K562 (cell line): ENCODE data around the gene MIER2. TPM values are rescaled to one million over a fixed set of nuclear protein-coding genes. Genes with fewer than 3 reads are reported as not detected.

Experiments
- ATF2 ChIP-seq: sonication (generic); formaldehyde crosslinking; IDR thresholded peaks from 2 replicates; pipeline ENCODE4 v1.8.1; 2022; ENCODE audit warnings: missing genetic modification reagents
- CC2D1A ChIP-seq: fragments of 450-650 bp; IDR thresholded peaks from 2 replicates; pipeline ENCODE4 v1.6.1; 2017; ENCODE audit warnings: mild to moderate bottlenecking
- CHD4 ChIP-seq: fragments of 200-600 bp; sonication (generic); IDR thresholded peaks from 3 replicates; pipeline ENCODE4 v1.6.1; 2012; ENCODE audit warnings: low read depth, mild to moderate bottlenecking, mixed read lengths, low read length, inconsistent platforms; ENCODE audit not compliant: insufficient read depth, insufficient replicate concordance, poor library complexity, severe bottlenecking
- CTCFL ChIP-seq: IDR thresholded peaks from 2 replicates; pipeline ENCODE4 v1.6.1; 2011; ENCODE audit warnings: borderline replicate concordance, low read depth, mild to moderate bottlenecking, moderate library complexity, low read length; ENCODE audit not compliant: insufficient read depth, poor library complexity, severe bottlenecking
- FIP1L1 ChIP-seq: fragments of 200-400 bp; formaldehyde crosslinking; IDR thresholded peaks from 2 replicates; pipeline ENCODE4 v1.6.1; 2018; ENCODE audit warnings: mild to moderate bottlenecking, low read depth, low read length; ENCODE audit not compliant: poor library complexity, severe bottlenecking
- IRF2 ChIP-seq: sonication (generic); formaldehyde crosslinking; IDR thresholded peaks from 2 replicates; pipeline ENCODE4 v1.8.1; 2022; ENCODE audit warnings: mild to moderate bottlenecking, missing genetic modification reagents
- MYNN ChIP-seq, 2 experiments: sonication (generic); formaldehyde crosslinking in 1 of 2; IDR thresholded peaks; 2 replicates each; pipeline versions ENCODE4 v1.5.0 to v1.6.1; 2016 to 2020; ENCODE audit warnings: antibody characterized with exemption in 1 of 2, missing genetic modification reagents in 1 of 2
- RHOXF2B ChIP-seq: fragments of 250-450 bp; sonication (Bioruptor Pico); conservative IDR thresholded peaks from 2 replicates; pipeline ENCODE4 v1.5.1; 2021
- SNRNP70 ChIP-seq: fragments of 200-400 bp; formaldehyde crosslinking; optimal IDR thresholded peaks from 2 replicates; pipeline ENCODE3; 2017; ENCODE audit warnings: low read depth, low read length
- STAT5B ChIP-seq: fragments of 250-450 bp; sonication (Bioruptor Pico); IDR thresholded peaks from 2 replicates; pipeline ENCODE4 v1.8.0; 2021; ENCODE audit warnings: mild to moderate bottlenecking, inconsistent platforms
- YY1 ChIP-seq, 3 experiments: IDR thresholded peaks; 2 replicates each; pipeline ENCODE4 v1.6.1; 2011; ENCODE audit warnings: low read length in 2 of 3, mild to moderate bottlenecking in 2 of 3, moderate library complexity in 2 of 3, borderline replicate concordance in 1 of 3, control low read depth in 1 of 3, low read depth in 1 of 3; ENCODE audit not compliant: insufficient read depth in 3 of 3, insufficient replicate concordance in 2 of 3, control insufficient read depth in 1 of 3, insufficient read length in 1 of 3; ENCODE audit errors: extremely low read depth in 1 of 3
- ZNF280A ChIP-seq: fragments of 450-650 bp; IDR thresholded peaks from 2 replicates; pipeline ENCODE4 v1.6.1; 2018; ENCODE audit warnings: mild to moderate bottlenecking, low read depth; ENCODE audit not compliant: partially characterized antibody
- polyA plus RNA-seq, 8 experiments: library from polyadenylated mRNA; depleted of rRNA in 4 of 8; stranded (reverse) in 5 of 8; unstranded in 3 of 8; fragments of >200 nt; fragmentation: Nextera tagmentation in 2 of 8; fragmentation: Illumina TruSeq in 1 of 8; extraction: Ambion mirVana in 2 of 8; extraction: Trizol in 1 of 8; gene quantifications; 2 replicates each; pipeline versions ENCODE4 v1.2.1 to v1.2.3, GENCODE V29; 2011 to 2014; ENCODE audit warnings: inconsistent platforms in 1 of 8, missing spikeins in 1 of 8
- total RNA-seq, 7 experiments: library from RNA; depleted of rRNA in 6 of 7; stranded (reverse); fragments of >200 nt in 6 of 7; fragmentation: Illumina TruSeq in 2 of 7; extraction: Trizol in 2 of 7; gene quantifications; 2 replicates each; pipeline versions ENCODE4 v1.2.1 to v1.2.3, GENCODE V29; 2011 to 2021; ENCODE audit warnings: low replicate concordance in 1 of 7
- TF ChIP-seq, protein P1 (sequence below): fragments of 450-650 bp; IDR thresholded peaks from 2 replicates; pipeline ENCODE4 v1.6.1; 2016
- TF ChIP-seq, protein P2 (sequence below): sonication (generic); formaldehyde crosslinking; IDR thresholded peaks from 2 replicates; pipeline ENCODE4 v1.8.0; 2022; ENCODE audit warnings: mild to moderate bottlenecking, low read depth, missing genetic modification reagents

MIER2 gene
- total and polyA plus RNA-seq, 9 of the 15 experiments (the other 6 are each of a cell fraction or from before 2014, with no cell fraction given): 0.46 to 34.7 (median 15.6) TPM

- no peak for TF ChIP-seq ATF2 (CRISPR knock-in tag)
- TF ChIP-seq YY1 (IDR thresholded peaks at IDR 0.05; ENCODE audit: borderline replicate concordance in 1 of 3, control insufficient read depth in 1 of 3, extremely low read depth in 1 of 3, insufficient read depth in 3 of 3, insufficient read length in 1 of 3, insufficient replicate concordance in 2 of 3, low read depth in 1 of 3, low read length in 2 of 3): peak in 1 of 3 experiments; percentile 23
- no peak for TF ChIP-seq STAT5B (CRISPR knock-in tag)
- no peak for TF ChIP-seq MYNN (IDR thresholded peaks at IDR 0.05)
- TF ChIP-seq MYNN (CRISPR knock-in tag; IDR thresholded peaks at IDR 0.05): no peak
- TF ChIP-seq CTCFL: peak; percentile 60
- TF ChIP-seq FIP1L1: peak; percentile 52
- TF ChIP-seq RHOXF2B (CRISPR knock-in tag): no peak
- TF ChIP-seq, protein P1, sequence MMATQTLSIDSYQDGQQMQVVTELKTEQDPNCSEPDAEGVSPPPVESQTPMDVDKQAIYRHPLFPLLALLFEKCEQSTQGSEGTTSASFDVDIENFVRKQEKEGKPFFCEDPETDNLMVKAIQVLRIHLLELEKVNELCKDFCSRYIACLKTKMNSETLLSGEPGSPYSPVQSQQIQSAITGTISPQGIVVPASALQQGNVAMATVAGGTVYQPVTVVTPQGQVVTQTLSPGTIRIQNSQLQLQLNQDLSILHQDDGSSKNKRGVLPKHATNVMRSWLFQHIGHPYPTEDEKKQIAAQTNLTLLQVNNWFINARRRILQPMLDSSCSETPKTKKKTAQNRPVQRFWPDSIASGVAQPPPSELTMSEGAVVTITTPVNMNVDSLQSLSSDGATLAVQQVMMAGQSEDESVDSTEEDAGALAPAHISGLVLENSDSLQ: 0 out of 2 replicates have a peak, but pooled peaks have one; percentile 30
- TF ChIP-seq SNRNP70: no peak
- no peak for TF ChIP-seq CHD4
- no peak for TF ChIP-seq ZNF280A
- no peak for TF ChIP-seq CC2D1A
- TF ChIP-seq IRF2 (CRISPR knock-in tag): no peak
- TF ChIP-seq, protein P2, sequence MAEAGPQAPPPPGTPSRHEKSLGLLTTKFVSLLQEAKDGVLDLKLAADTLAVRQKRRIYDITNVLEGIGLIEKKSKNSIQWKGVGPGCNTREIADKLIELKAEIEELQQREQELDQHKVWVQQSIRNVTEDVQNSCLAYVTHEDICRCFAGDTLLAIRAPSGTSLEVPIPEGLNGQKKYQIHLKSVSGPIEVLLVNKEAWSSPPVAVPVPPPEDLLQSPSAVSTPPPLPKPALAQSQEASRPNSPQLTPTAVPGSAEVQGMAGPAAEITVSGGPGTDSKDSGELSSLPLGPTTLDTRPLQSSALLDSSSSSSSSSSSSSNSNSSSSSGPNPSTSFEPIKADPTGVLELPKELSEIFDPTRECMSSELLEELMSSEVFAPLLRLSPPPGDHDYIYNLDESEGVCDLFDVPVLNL (CRISPR knock-in tag): no peak
These were observed 49.5 kb downstream of the MIER2 start (continued) for GRCh38 chr19:294946-295686.
